ENCODE results near the gene ARL5A.

Gene ARL5A

DNA sequence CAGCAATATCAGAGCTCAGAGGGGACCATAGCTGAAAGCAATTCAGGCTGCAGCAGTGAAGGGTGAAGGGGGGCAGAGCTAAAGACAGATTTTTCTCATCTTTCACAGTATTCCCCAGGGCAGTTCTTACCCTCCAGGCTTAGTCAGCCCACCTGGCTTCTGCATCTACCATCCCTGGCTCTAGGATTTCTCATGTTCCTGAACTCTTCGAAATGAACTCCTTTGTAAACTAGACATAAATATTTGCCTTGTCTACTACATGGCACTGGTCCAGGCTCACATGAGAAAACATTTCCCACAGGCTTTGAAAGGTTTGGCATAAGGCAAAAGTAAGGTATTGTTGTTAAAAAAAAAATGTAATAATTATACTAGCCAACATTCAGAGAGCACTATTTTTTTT, 70.4 kb downstream of the ARL5A start:
- TF ChIP-seq POLR2AphosphoS5 (IDR thresholded peaks at IDR 0.05; ENCODE audit: low read depth) (no peak), GABPA (IDR thresholded peaks at IDR 0.05; ENCODE audit: low read depth) (no peak), SPI1 (IDR thresholded peaks at IDR 0.05; ENCODE audit: borderline replicate concordance, low read depth) (no peak)
- TF ChIP-seq, protein P1, sequence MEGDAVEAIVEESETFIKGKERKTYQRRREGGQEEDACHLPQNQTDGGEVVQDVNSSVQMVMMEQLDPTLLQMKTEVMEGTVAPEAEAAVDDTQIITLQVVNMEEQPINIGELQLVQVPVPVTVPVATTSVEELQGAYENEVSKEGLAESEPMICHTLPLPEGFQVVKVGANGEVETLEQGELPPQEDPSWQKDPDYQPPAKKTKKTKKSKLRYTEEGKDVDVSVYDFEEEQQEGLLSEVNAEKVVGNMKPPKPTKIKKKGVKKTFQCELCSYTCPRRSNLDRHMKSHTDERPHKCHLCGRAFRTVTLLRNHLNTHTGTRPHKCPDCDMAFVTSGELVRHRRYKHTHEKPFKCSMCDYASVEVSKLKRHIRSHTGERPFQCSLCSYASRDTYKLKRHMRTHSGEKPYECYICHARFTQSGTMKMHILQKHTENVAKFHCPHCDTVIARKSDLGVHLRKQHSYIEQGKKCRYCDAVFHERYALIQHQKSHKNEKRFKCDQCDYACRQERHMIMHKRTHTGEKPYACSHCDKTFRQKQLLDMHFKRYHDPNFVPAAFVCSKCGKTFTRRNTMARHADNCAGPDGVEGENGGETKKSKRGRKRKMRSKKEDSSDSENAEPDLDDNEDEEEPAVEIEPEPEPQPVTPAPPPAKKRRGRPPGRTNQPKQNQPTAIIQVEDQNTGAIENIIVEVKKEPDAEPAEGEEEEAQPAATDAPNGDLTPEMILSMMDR (IDR thresholded peaks at IDR 0.05; ENCODE audit: insufficient read depth, low read length): no peak
- TF ChIP-seq, protein P2, sequence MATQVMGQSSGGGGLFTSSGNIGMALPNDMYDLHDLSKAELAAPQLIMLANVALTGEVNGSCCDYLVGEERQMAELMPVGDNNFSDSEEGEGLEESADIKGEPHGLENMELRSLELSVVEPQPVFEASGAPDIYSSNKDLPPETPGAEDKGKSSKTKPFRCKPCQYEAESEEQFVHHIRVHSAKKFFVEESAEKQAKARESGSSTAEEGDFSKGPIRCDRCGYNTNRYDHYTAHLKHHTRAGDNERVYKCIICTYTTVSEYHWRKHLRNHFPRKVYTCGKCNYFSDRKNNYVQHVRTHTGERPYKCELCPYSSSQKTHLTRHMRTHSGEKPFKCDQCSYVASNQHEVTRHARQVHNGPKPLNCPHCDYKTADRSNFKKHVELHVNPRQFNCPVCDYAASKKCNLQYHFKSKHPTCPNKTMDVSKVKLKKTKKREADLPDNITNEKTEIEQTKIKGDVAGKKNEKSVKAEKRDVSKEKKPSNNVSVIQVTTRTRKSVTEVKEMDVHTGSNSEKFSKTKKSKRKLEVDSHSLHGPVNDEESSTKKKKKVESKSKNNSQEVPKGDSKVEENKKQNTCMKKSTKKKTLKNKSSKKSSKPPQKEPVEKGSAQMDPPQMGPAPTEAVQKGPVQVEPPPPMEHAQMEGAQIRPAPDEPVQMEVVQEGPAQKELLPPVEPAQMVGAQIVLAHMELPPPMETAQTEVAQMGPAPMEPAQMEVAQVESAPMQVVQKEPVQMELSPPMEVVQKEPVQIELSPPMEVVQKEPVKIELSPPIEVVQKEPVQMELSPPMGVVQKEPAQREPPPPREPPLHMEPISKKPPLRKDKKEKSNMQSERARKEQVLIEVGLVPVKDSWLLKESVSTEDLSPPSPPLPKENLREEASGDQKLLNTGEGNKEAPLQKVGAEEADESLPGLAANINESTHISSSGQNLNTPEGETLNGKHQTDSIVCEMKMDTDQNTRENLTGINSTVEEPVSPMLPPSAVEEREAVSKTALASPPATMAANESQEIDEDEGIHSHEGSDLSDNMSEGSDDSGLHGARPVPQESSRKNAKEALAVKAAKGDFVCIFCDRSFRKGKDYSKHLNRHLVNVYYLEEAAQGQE (IDR thresholded peaks at IDR 0.05; ENCODE audit: insufficient replicate concordance, low read depth): no peak
- Histone ChIP-seq H3K27me3 (ENCODE audit: insufficient read depth, poor library complexity, severe bottlenecking) (no peaks in the 10 kb centered on the region), H3K27ac (replicated peaks) (no peak overlapping the region), H3K4me3 (replicated peaks; ENCODE audit: insufficient read depth, low read length) (no peak overlapping the region)
- no peak for DNase-seq (ENCODE audit: low read depth in 1 of 2, low spot score in 1 of 2)

GRCh38 chr2:151756820-151757219, 71.4 kb downstream of the ARL5A start:
- no peak overlapping the region for H3K27ac ChIP-seq (replicated peaks)
- TF ChIP-seq SPI1 (IDR thresholded peaks at IDR 0.05; ENCODE audit: borderline replicate concordance, low read depth): no peak
- no peak for TF ChIP-seq GABPA (IDR thresholded peaks at IDR 0.05; ENCODE audit: low read depth)
- TF ChIP-seq POLR2AphosphoS5 (IDR thresholded peaks at IDR 0.05; ENCODE audit: low read depth): no peak
- TF ChIP-seq, protein P1 (IDR thresholded peaks at IDR 0.05; ENCODE audit: insufficient read depth, low read length): no peak
- TF ChIP-seq, protein P2 (IDR thresholded peaks at IDR 0.05; ENCODE audit: insufficient replicate concordance, low read depth): no peak
- no peak overlapping the region for H3K4me3 ChIP-seq (replicated peaks; ENCODE audit: insufficient read depth, low read length)
- no peaks in the 10 kb centered on the region for H3K27me3 ChIP-seq (ENCODE audit: insufficient read depth, poor library complexity, severe bottlenecking)
- DNase-seq (ENCODE audit: low read depth in 1 of 2, low spot score in 1 of 2): no peak

DNA sequence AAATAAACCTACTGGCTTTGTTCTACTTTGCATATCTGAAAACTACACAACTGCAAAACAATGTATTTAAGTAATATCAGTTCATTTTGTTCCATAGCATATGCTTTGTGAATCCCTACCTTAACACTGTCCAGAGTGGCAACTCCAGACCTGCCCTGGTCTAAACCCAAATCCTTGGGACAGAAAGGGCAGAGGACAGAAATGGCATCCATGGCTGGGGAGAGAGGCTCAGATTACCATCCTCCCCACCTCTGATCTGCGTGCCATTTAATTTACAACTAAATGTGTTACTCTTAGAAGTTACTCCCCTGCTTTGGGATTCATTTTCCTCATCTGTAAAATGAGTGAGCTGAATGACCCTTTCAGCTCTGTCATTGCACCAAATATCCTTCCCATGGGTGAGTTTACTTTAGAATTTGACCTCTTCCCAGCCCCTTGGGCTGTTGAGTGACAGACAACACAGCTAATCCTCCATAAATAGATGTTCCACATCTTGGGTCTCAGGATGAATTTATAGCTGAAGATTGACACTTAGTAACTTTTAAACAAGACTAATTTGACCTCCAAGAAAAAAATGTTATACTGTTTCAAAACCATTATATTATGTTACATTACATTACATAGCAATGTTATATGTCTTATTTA, 73.8 kb downstream of the ARL5A start:
- TF ChIP-seq, protein P2 (IDR thresholded peaks at IDR 0.05; ENCODE audit: insufficient replicate concordance, low read depth): no peak
- TF ChIP-seq POLR2AphosphoS5 (IDR thresholded peaks at IDR 0.05; ENCODE audit: low read depth) (no peak), SPI1 (IDR thresholded peaks at IDR 0.05; ENCODE audit: borderline replicate concordance, low read depth) (no peak), GABPA (IDR thresholded peaks at IDR 0.05; ENCODE audit: low read depth) (no peak)
- TF ChIP-seq, protein P1 (IDR thresholded peaks at IDR 0.05; ENCODE audit: insufficient read depth, low read length): no peak

More for the DNA sequence above, 73.8 kb downstream of the ARL5A start:
- Histone ChIP-seq H3K27me3 (ENCODE audit: insufficient read depth, poor library complexity, severe bottlenecking) (no peaks in the 10 kb centered on the region), H3K27ac (replicated peaks) (no peak overlapping the region), H3K4me3 (replicated peaks; ENCODE audit: insufficient read depth, low read length) (no peak overlapping the region)
- DNase-seq (ENCODE audit: low read depth in 1 of 2, low spot score in 1 of 2): no peak

Data from HL-60 (cell line).